HCT116 (cell line): ENCODE data around the gene ZBTB42. TPM values are rescaled to one million over a fixed set of nuclear protein-coding genes. Genes with fewer than 3 reads are reported as not detected.
A peak's percentile ranks its signal among the peaks of the same experiment; 100 is the strongest.

Source experiments
- ATAC-seq: fragments of 200-7000 bp; cut with Tn5 transposase; 2 replicates; pipeline ENCODE4 v1.9.1; 2020; ENCODE audit warnings: mild to moderate bottlenecking, moderate library complexity
- BruUV-seq: library from RNA; stranded (reverse); fragments of 400-500 nt; replicated peaks from 2 replicates; lab custom pipeline; 2021; lab: Mats Ljungman, UMichigan
- CTCF ChIA-PET: fragments of 300-600 bp; sonication (Branson Sonifier 250); formaldehyde crosslinking; loops from one replicate; lab custom pipeline; 2021; ENCODE audit warnings: antibody characterized with exemption; lab: Charles Lee
- POLR2A ChIA-PET: fragments of 300-600, 350-600 bp; sonication (Branson Sonifier 250); formaldehyde crosslinking; loops from one replicate; lab custom pipeline; 2021; ENCODE audit warnings: antibody characterized with exemption; lab: Charles Lee
- RAD21 ChIA-PET, 2 experiments: fragments of 300-600 bp; sonication (Branson Sonifier 250); formaldehyde crosslinking; loops; one replicate each; lab custom pipeline; 2023; ENCODE audit warnings: low total read pairs in 2 of 2; ENCODE audit not compliant: uncharacterized antibody in 2 of 2, unreplicated experiment in 2 of 2, low non-redundant PET in 1 of 2; lab: Charles Lee
- DNase-seq: peaks from one replicate; pipeline ENCODE4 v3.0.0-alpha.2; 2010; ENCODE audit warnings: low read depth, low spot score
- H2AFZ ChIP-seq: fragments of 200-600 bp; shearing (Covaris generic), sonication (generic); 2 replicates; pipeline ENCODE4 v1.6.1; 2017; ENCODE audit warnings: low read depth, mixed run types, mixed read lengths, antibody characterized with exemption, low read length; ENCODE audit not compliant: poor library complexity, severe bottlenecking
- H3K27ac ChIP-seq: 2 replicates; pipeline ENCODE4 v1.5.1; 2012; ENCODE audit warnings: low read depth, low read length
- H3K27me3 ChIP-seq: fragments of 200-600 bp; sonication (generic); 2 replicates; pipeline ENCODE4 v1.6.1; 2016; ENCODE audit warnings: mixed run types, low read length, mixed read lengths; ENCODE audit not compliant: insufficient read depth
- H3K36me3 ChIP-seq, 2 experiments: fragments of 200-500 bp in 1 of 2; fragments of 200-600 bp in 1 of 2; sonication (Bioruptor generic) in 1 of 2; sonication (generic) in 1 of 2; 2 replicates each; pipeline versions ENCODE4 v1.5.1 to v1.6.1; 2014 to 2016; ENCODE audit warnings: low read length in 2 of 2, inconsistent platforms in 1 of 2, mixed read lengths in 1 of 2, mixed run types in 1 of 2; ENCODE audit not compliant: insufficient read depth in 2 of 2, control insufficient read depth in 1 of 2
- H3K4me1 ChIP-seq, 2 experiments: fragments of 200-600 bp in 1 of 2; sonication (generic) in 1 of 2; 2 replicates each; pipeline versions ENCODE4 v1.5.1 to v1.6.1; 2012 to 2017; ENCODE audit warnings: low read length in 2 of 2, inconsistent platforms in 1 of 2, mild to moderate bottlenecking in 1 of 2, mixed read lengths in 1 of 2, mixed run types in 1 of 2, moderate library complexity in 1 of 2; ENCODE audit not compliant: insufficient read depth in 2 of 2, control insufficient read depth in 1 of 2
- H3K4me2 ChIP-seq: fragments of 200-600 bp; sonication (generic); 2 replicates; pipeline ENCODE4 v1.6.1; 2017; ENCODE audit warnings: mixed run types, low read length, mixed read lengths
- H3K4me3 ChIP-seq, 2 experiments: fragments of 200-600 bp in 1 of 2; sonication (generic) in 1 of 2; replicated peaks in 1 of 2; 2 replicates each; pipeline ENCODE4 v1.5.1; 2011 to 2016; ENCODE audit warnings: low read length in 2 of 2, control low read depth in 1 of 2, low read depth in 1 of 2, mild to moderate bottlenecking in 1 of 2, mixed read lengths in 1 of 2, mixed run types in 1 of 2
- H3K79me2 ChIP-seq: fragments of 200-600 bp; sonication (generic); 2 replicates; pipeline ENCODE4 v1.6.1; 2017; ENCODE audit warnings: mild to moderate bottlenecking, mixed run types, low read length, moderate library complexity, mixed read lengths; ENCODE audit not compliant: insufficient read depth
- H3K9ac ChIP-seq: fragments of 200-600 bp; sonication (generic); 2 replicates; pipeline ENCODE4 v1.6.1; 2016; ENCODE audit warnings: low read length, mixed read lengths
- H3K9me2 ChIP-seq: fragments of 200-600 bp; sonication (generic), shearing (Covaris generic); 2 replicates; pipeline ENCODE4 v1.6.1; 2017; ENCODE audit warnings: mixed run types, mild to moderate bottlenecking, moderate library complexity; ENCODE audit not compliant: insufficient read depth
- H3K9me3 ChIP-seq, 2 experiments: fragments of 200-500 bp in 1 of 2; fragments of 200-600 bp in 1 of 2; sonication (Bioruptor generic) in 1 of 2; sonication (generic) in 1 of 2; 2 replicates each; pipeline ENCODE4 v1.6.1; 2014 to 2017; ENCODE audit warnings: low read length in 2 of 2, mixed read lengths in 2 of 2, inconsistent platforms in 1 of 2, low read depth in 1 of 2, mild to moderate bottlenecking in 1 of 2, mixed run types in 1 of 2, moderate library complexity in 1 of 2; ENCODE audit not compliant: control insufficient read depth in 1 of 2, insufficient read depth in 1 of 2
- H4K20me1 ChIP-seq: fragments of 200-600 bp; sonication (generic), shearing (Covaris generic); 2 replicates; pipeline ENCODE4 v1.6.1; 2017; ENCODE audit warnings: mixed run types, mild to moderate bottlenecking, moderate library complexity; ENCODE audit not compliant: insufficient read depth
- CEBPB ChIP-seq: IDR thresholded peaks from 2 replicates; pipeline ENCODE4 v1.6.1; 2012; ENCODE audit warnings: low read depth
- EGR1 ChIP-seq: IDR thresholded peaks from 2 replicates; pipeline ENCODE4 v1.6.1; 2012; ENCODE audit warnings: low read depth
- EZH2 ChIP-seq: fragments of 200-600 bp; sonication (generic); IDR thresholded peaks from 2 replicates; pipeline ENCODE4 v1.6.1; 2017; ENCODE audit warnings: antibody characterized with exemption, mixed run types
- FOSL1 ChIP-seq: IDR thresholded peaks from 2 replicates; pipeline ENCODE4 v1.6.1; 2012; ENCODE audit warnings: low read depth
- POLR2A ChIP-seq: IDR thresholded peaks from 2 replicates; pipeline ENCODE4 v1.7.0; 2011; ENCODE audit warnings: borderline replicate concordance; ENCODE audit not compliant: insufficient read depth, insufficient read length; ENCODE audit errors: extremely low read depth
- RAD21 ChIP-seq: IDR thresholded peaks from 2 replicates; pipeline ENCODE4 v1.6.1; 2012; ENCODE audit warnings: low read depth, mild to moderate bottlenecking
- SIN3A ChIP-seq: IDR thresholded peaks from 2 replicates; pipeline ENCODE4 v1.6.1; 2012; ENCODE audit warnings: low read depth
- SP1 ChIP-seq: IDR thresholded peaks from 2 replicates; pipeline ENCODE4 v1.6.1; 2012; ENCODE audit warnings: low read depth
- intact Hi-C: fragments of 100-400 bp; cut with micrococcal nuclease; formaldehyde crosslinking; loops from 2 replicates; pipeline ENCODE4 v1.10.0; 2022
- total RNA-seq: library from RNA; stranded (reverse); gene quantifications from one replicate; pipeline ENCODE4 v1.2.1, GENCODE V29; 2021; ENCODE audit not compliant: unreplicated experiment

Gene ZBTB42
- total RNA-seq, 1 experiment from 2014 or later: 4.4 TPM

DNA sequence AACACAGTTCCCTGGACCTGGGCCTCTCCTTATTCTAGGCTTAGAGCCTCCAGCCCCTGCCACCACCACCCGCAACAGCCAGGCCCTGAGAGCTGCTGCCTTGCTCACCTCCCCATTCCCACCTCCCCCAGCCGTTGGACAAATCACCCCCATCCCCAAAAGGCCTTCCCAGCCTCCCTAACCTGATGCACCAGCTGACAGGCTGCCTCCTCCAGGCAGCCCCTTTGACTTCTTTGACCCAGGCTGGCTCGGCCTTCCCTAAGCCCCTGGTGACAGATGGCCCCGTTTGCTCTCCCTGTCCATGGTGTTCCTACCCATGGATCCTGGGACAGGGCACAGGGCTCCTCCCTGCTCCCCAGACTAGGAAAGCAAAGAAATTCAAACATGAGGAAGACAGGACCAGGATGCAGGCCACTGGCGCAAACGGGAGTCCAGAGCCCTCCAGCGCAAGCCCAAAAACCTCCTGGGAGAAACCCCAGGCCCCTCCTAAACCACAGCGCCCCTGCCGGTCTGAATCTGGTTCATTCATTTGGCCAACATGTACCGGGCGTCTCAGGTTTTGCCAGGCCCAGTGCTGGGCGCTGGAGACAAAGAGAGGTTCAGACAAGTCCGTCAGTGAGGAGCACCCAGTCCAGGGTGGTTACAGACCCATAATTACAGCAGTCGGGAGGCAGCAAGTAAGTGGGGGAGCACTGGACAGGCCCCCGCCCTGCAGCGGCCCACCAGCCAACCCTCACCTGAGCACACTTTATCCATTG, 7.8 kb upstream of the ZBTB42 start:
- no peak overlapping the region for H2AFZ ChIP-seq

DNA sequence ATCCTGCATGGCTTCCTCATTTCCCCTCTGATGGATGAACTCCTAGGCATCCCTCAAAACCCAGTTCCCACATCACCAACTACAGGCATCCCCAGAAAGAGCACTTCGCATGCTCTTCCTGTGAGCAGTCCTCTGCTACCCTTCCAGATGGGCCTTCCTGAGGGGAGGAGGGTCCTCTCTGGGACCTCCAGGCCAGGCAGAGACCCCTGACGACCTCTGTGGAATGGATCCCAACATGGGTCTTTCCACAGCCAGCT, 7.3 kb upstream of the ZBTB42 start:
- ChIA-PET CTCF (interaction anchor here (1.1 kb wide), 1 partner anchor 25 kb away, joined by 4 read pairs; no protein-coding TSS in a partner anchor), RAD21 (no interaction called here), POLR2A (no interaction called here)
- Histone ChIP-seq H3K4me1 (peaks cover 22 to 41% of the 10 kb centered on the region in 2 experiments), H3K9me2 (no peaks in the 10 kb centered on the region), H3K27me3 (no peaks in the 10 kb centered on the region), H3K79me2 (peaks cover 58% of the 10 kb centered on the region), H3K36me3 (peaks cover 8 to 12% of the 10 kb centered on the region in 2 experiments), H3K4me3 (peak overlapping the region; percentile 65 to 88), H4K20me1 (no peaks in the 10 kb centered on the region), H3K9ac (peak overlapping the region; percentile 68), H2AFZ (no peak overlapping the region), H3K4me2 (peak overlapping the region; percentile 82), H3K9me3 (no peaks in the 10 kb centered on the region), H3K27ac (peak overlapping the region; percentile 93)
- BruUV-seq: no TSS peak
- DNase-seq: no peak
- ATAC-seq: no peak
- TF ChIP-seq SP1 (no peak), EZH2 (no peak), RAD21 (no peak), FOSL1 (no peak), CEBPB (no peak), EGR1 (no peak), SIN3A (no peak)
- intact Hi-C loops: no loop called here

More for the DNA sequence above, 7.8 kb upstream of the ZBTB42 start:
- peak overlapping the region; percentile 93 for H3K27ac ChIP-seq
- H3K4me2 ChIP-seq: peak overlapping the region; percentile 82
- H3K4me3 ChIP-seq: no peak overlapping the region
- no peaks in the 10 kb centered on the region for H4K20me1 ChIP-seq
- intact Hi-C loops: no loop called here
- H3K9me3 ChIP-seq: no peaks in the 10 kb centered on the region
- peaks cover 8 to 12% of the 10 kb centered on the region in 2 experiments for H3K36me3 ChIP-seq
- CTCF ChIA-PET: interaction anchor here (1.1 kb wide), 1 partner anchor 25 kb away, joined by 4 read pairs; no protein-coding TSS in a partner anchor
- H3K9ac ChIP-seq: peak overlapping the region; percentile 68
- H3K4me1 ChIP-seq: peaks cover 22 to 41% of the 10 kb centered on the region in 2 experiments
- RAD21 ChIA-PET: interaction anchor here in 1 of 2 experiments (0.6 kb wide), 1 partner anchor 11 kb away, joined by 6 read pairs; no protein-coding TSS in a partner anchor
- TF ChIP-seq POLR2A (no peak), EGR1 (no peak)
- no peak for ATAC-seq
- no peak for DNase-seq
- POLR2A ChIA-PET: no interaction called here
- H3K79me2 ChIP-seq: peaks cover 63% of the 10 kb centered on the region
- no TSS peak for BruUV-seq
- H3K9me2 ChIP-seq: no peaks in the 10 kb centered on the region
- no peaks in the 10 kb centered on the region for H3K27me3 ChIP-seq
